ENCODE data around the gene PEX11B.
"Not testable (repeated sequence)": the region's sequence is repeated elsewhere in the genome, so short reads cannot be mapped to it uniquely, and the experiment has no call there.

Gene PEX11B

DNA sequence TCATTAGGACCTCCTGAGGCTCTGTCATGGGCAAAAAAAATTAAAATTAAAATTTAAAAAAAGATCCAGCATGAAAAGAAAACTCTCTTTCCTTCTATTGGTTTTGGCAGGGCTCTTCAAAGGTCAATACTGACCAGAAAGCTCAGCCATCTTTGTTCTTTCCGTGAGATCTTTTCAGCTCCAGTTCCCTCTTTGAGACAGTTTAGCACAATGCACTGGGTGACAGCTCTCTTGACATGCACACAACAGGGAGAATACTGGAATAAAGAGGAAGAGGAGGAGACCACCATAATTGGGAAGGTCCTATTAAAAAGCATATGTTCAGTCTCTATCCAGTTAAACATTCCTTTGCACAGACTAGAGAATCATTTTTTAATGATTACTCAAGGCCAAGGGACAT, 33.0 kb upstream of the PEX11B start:
- DNase-seq (ENCODE audit: low spot score) = no peak

DNA sequence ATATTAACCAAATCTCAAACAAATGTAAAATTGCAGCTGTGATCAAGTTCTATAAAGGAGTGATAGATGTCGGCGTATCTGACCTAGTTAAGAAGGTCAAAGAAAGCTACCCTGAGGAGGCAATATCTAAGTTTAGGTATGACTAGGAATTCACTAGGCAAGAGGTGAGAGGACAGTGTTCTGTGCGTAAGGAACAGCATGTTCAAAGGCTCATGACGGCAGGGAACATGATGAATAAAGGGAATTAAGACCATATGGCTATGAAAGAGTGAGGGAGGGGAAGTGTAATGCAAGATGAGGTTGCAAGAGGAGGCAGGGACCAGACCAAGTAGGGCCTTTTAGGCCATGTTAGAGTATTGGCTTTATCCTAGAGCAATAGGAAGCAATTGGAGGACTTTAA, 30.7 kb upstream of the PEX11B start:
- DNase-seq (ENCODE audit: low spot score) = no peak

DNA sequence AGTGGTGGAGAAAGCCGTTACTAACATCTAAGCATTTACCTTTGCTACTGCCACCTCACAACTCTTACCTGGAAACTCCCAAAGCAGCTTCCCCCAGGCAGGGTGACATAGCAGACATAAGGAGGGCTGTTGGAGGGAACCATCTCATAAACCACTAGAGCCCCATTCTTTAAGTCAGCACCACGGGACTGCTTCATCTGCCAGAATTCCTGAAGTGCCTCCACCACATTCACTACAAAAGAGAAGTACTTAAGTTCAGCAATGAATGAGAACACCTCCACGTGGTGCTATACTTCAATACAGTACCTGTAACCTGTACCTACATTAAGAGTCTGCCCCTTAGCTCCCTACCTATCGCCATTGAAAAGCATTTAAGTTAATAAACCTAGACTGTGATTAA, 29.0 kb upstream of the PEX11B start:
- no peak for DNase-seq (ENCODE audit: low spot score)

GRCh38 chr1:145946477-145946986, 28.0 kb upstream of the PEX11B start:
- no peak for DNase-seq (ENCODE audit: low spot score)

GRCh38 chr1:145944532-145944931, 26.0 kb upstream of the PEX11B start:
- DNase-seq (ENCODE audit: low spot score) = no peak

DNA sequence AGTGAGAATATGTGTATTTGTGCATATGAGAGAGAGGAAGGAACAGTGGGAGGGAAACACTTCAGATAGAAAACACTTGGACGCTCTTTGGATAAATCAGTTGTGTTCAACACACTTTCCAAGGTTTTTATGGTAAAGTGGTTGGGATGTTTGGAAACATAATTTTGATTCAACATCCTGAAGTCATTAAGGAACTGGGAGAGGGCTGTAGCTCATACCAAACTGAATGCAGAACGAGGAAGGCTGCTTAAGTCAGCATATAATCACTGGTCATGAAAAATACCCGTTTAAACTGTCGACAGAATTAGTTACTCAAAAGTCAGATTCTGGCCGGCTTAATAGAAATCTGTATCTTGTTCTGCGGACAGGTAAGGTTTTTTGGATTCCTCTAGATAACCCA, 24.4 kb upstream of the PEX11B start:
- DNase-seq (ENCODE audit: low spot score) = no peak

DNA sequence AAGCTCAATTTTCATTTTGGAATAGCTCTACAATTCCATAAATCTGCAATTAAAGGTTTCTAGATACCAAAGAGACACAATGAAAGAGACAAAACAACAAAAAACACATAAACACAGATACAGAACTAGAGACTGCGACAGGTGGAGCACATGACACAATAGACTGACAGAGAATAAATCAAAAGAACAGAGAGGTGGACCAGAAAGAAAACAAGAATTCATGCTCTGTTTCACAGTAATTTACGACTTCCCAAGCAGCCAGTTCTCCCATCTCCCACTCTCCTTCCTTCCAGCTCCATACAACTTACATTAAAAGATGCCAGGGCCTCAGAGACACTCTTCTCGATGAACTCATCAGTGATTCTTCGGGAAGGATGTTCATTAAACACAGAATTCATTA, 23.9 kb upstream of the PEX11B start:
- no peak for DNase-seq (ENCODE audit: low spot score)

DNA sequence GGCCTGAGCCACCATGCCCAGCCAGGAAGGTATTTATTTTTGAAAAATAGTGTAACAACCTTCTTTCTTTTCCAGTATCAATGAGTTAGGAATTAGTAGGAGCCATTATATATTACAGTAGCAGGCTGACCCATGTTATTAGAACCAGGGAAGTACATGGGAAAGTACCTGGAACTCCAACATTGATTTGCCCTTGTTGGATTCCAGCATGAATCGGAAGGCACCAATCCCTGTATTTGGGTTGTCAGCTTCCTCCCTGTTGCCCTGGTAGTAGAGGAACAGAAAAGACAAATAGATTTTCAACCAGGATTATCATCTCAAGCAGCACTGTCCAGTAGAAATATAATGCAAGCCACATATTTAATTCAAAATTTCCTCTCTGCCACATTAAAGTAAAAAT, 18.9 kb upstream of the PEX11B start:
- no peak for DNase-seq (ENCODE audit: low spot score)

DNA sequence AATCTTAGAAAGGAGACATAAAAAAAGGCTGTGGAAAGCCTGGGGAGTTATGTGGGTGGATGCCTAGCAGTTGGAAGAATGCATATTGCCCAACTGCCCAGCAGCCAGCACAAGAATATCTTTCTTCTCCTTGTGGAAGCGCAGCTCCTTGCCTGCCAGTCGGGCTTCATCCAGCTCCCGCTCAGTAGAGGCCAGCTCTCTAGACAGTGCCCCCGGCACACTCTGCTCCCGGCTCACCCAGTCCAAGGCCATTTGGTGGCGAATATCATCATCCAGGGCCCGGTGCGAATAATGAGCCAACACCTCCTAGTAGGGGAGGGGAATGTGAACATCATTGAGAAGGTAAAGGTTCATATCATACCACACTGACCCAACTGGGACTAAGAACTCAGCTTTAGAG, 17.7 kb upstream of the PEX11B start:
- no peak for DNase-seq (ENCODE audit: low spot score)

- DNase-seq (ENCODE audit: low spot score) = no peak
These were observed 17.2 kb upstream of the PEX11B start for GRCh38 chr1:145935708-145936107.

GRCh38 chr1:145932522-145933009, 14.0 kb upstream of the PEX11B start:
- DNase-seq (ENCODE audit: low spot score) = not testable (repeated sequence)

GRCh38 chr1:145927916-145928643, 9.6 kb upstream of the PEX11B start:
- no peak for DNase-seq (ENCODE audit: low spot score)

DNA sequence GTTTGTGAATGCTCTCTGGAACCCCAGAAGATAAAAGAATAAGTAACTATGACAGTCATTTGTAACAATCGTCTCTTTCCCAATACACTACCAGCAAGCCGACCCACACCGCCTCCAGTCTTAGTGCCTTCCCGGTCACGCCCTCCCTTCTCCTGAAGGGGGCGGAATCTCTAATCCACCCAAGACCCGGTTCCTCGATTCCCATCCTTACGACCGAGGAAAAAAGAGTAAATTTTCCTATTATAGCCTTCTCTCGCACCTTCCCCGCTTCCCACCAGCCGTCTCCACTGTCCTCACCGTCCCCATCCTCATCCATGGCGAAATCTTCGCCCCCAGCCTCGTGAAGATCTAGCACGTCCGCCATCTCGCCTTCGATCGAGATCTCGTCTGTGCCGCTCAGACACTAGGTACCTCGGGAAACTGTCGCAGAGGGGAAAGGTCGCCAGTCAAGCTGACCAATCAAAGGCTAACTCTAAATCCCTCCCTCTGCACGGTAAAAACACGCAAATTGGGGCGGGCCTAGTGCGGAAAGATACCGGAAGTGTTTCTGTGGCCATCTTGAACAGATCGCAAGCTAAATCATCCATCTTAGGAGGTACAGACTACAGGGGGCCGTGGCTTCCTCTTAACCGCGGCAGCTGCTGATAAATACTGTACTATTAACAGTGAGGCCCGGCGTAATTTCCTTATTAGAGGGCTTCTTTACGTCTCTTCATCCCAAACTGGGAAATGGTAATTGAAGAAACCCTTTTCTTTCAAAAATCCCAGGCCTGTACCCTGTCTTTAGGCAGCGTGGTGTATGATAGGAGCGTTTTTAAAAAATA, 8.8 kb upstream of the PEX11B start, which contains the start of gene RBM8A:
TSS of gene RBM8A (minus strand) at position 422 of the 824 bp plus-strand sequence. CDS start at position 364, 58 bp downstream.
- DNase-seq (ENCODE audit: low spot score) = peak; percentile 99

- no peak for DNase-seq (ENCODE audit: low spot score)
These were observed 8.2 kb upstream of the PEX11B start for GRCh38 chr1:145926686-145927062.

- DNase-seq (ENCODE audit: low spot score) = no peak
These were observed 3.7 kb upstream of the PEX11B start for GRCh38 chr1:145922266-145922665.

- DNase-seq (ENCODE audit: low spot score) = not testable (repeated sequence)
These were observed 1.8 kb upstream of the PEX11B start for GRCh38 chr1:145920297-145920696.

GRCh38 chr1:145918992-145919939, 749 bp upstream of the PEX11B start:
- peak; percentile 68 for DNase-seq (ENCODE audit: low spot score)

DNA sequence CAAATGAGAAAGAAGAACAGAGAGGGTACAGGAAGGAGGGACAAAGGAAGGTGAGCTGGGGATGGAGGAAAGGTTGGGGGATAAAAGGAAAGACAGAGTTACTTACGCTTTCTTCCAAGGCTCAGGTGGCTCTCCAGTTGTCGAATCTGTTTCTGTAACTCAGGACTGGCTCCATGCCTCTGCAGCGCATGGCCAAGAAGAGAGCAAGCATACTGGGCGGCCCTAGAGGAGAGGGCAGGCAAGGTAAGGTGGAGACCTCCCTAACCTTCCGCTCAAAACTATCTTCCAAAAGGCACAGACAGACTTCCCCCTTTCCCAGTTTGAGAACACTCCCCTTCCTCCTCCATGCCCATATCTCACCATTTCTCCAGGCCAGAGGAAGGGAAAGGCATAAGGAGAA, 922 bp downstream of the PEX11B start:
- DNase-seq (ENCODE audit: low spot score) = no peak

DNA sequence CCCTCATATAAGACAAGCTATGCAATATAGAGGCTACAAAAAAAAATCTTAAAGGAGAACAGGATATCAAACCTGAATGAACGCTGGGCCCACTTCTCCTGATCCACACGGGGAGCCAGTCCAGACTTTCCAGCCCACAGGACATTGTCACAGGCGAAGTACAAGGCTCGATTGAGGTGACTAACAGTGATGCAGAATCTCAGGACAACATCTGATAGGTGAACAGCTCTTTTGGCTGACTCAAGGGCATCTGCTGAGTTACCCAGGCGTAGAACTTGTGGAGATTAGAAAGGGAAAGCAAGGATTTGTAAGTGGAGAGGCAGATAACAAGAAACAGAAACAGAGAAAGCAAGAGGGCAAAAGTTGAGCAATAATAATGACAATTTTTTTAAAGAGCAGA, 1.8 kb downstream of the PEX11B start:
- no peak for DNase-seq (ENCODE audit: low spot score)

- no peak for DNase-seq (ENCODE audit: low spot score)
These were observed 6.3 kb downstream of the PEX11B start for GRCh38 chr1:145912128-145912641.

DNA sequence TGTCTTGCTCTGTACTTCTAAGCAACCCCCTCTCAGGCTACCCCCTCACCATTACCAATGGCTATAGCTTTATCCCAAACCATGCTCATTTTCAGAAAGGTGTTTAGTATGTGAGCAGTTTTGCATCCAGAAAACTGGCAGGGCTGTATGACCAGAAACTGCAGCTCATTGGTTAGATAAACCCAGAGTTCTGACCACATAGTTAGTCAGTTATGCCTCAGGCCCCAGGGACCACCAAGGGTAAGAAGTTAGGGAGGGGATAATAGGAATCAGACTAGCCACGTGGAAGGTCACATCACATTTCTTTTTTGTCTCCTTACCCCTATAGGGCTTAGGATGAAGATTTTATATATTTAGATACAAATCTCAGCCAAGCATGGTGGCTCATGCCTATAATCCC, 9.9 kb downstream of the PEX11B start:
- no peak for DNase-seq (ENCODE audit: low spot score)

All from LoVo (cell line).